Measurements from ENCODE around the gene VPS39.

- TF ChIP-seq POLR2A (IDR thresholded peaks at IDR 0.05; ENCODE audit: low read depth, low read length) (no peak), POLR2AphosphoS5 (IDR thresholded peaks at IDR 0.05; ENCODE audit: low read depth, low read length) (no peak), TAF1 (IDR thresholded peaks at IDR 0.05; ENCODE audit: low read depth, low read length) (no peak), POU2F2 (IDR thresholded peaks at IDR 0.05; ENCODE audit: low read depth, low read length) (no peak), SPI1 (IDR thresholded peaks at IDR 0.05; ENCODE audit: low read depth, low read length) (no peak)
These were observed 35.6 kb downstream of the VPS39 start for GRCh38 chr15:42172475-42172874.

Measured in GM12891 (cell line).